ENCODE measurements around the gene MRPS2. TPM values are rescaled to one million over a fixed set of nuclear protein-coding genes. Genes with fewer than 3 reads are reported as not detected.
A peak's percentile ranks its signal among the peaks of the same experiment; 100 is the strongest.
"Not testable (repeated sequence)": the region's sequence is repeated elsewhere in the genome, so short reads cannot be mapped to it uniquely, and the experiment has no call there.

Gene MRPS2
- total RNA-seq: 10 to 100 TPM; 51.5 to 61.7 (median 55.1) TPM

- peak; percentile 88 to 93 for DNase-seq (ENCODE audit: low spot score in 2 of 2)
- TF ChIP-seq CTCF (IDR thresholded peaks at IDR 0.05): peak; percentile 50 to 94
- peak in 1 of 2 donors; percentile 40 for TF ChIP-seq POLR2A (IDR thresholded peaks at IDR 0.05)
- TF ChIP-seq EP300 (IDR thresholded peaks at IDR 0.05): no peak
- TF ChIP-seq POLR2AphosphoS5 (IDR thresholded peaks at IDR 0.05): peak in 1 of 3 donors; percentile 83
- peak within 1 kb of the TSS; percentile 63 for H3K4me3 ChIP-seq
- H3K36me3 ChIP-seq: peaks cover 24% of the 10 kb centered on the region
- no peaks in the 10 kb centered on the region for H3K9me3 ChIP-seq
- H3K4me1 ChIP-seq: peaks cover 32% of the 10 kb centered on the region
- no peaks in the 10 kb centered on the region for H3K27me3 ChIP-seq
- under 1% methylated on average over 29 of the region's 92 CpGs for WGBS
- peak within 1 kb of the TSS; percentile 46 for H3K27ac ChIP-seq
These were observed at the start of gene MRPS2 for GRCh38 chr9:135500525-135501260. Gene MRPS2, plus strand, starts transcription at chr9:135500682. Its CDS starts 29 bp downstream, at chr9:135500711.

- Histone ChIP-seq H3K4me3 (no peak overlapping the region), H3K27ac (no peak overlapping the region), H3K4me1 (no peaks in the 10 kb centered on the region), H3K9me3 (no peaks in the 10 kb centered on the region), H3K27me3 (peaks cover 14% of the 10 kb centered on the region), H3K36me3 (no peaks in the 10 kb centered on the region)
- DNase-seq (ENCODE audit: low spot score in 2 of 2): no peak
- 92% methylated on average over 10 of the region's 10 CpGs for WGBS
- TF ChIP-seq POLR2AphosphoS5 (IDR thresholded peaks at IDR 0.05) (no peak), EP300 (IDR thresholded peaks at IDR 0.05) (no peak), POLR2A (IDR thresholded peaks at IDR 0.05) (no peak), CTCF (IDR thresholded peaks at IDR 0.05) (no peak)
These were observed 49.5 kb upstream of the MRPS2 start for GRCh38 chr9:135450956-135451355.

- not testable (repeated sequence) for H3K36me3 ChIP-seq; H3K4me1 ChIP-seq; H3K27ac ChIP-seq; H3K9me3 ChIP-seq; DNase-seq (ENCODE audit: low spot score in 2 of 2); H3K4me3 ChIP-seq
- peaks cover 19% of the 10 kb centered on the region for H3K27me3 ChIP-seq
- WGBS: 80% methylated on average over 7 of the region's 7 CpGs
These were observed 48.6 kb upstream of the MRPS2 start for GRCh38 chr9:135451909-135452308.

- WGBS: 91% methylated on average over 5 of the region's 5 CpGs
- Histone ChIP-seq H3K4me3 (no peak overlapping the region), H3K36me3 (no peaks in the 10 kb centered on the region), H3K9me3 (no peaks in the 10 kb centered on the region), H3K27ac (no peak overlapping the region), H3K4me1 (no peaks in the 10 kb centered on the region), H3K27me3 (peaks cover 18% of the 10 kb centered on the region)
- DNase-seq (ENCODE audit: low spot score in 2 of 2): no peak
- TF ChIP-seq EP300 (IDR thresholded peaks at IDR 0.05) (no peak), CTCF (IDR thresholded peaks at IDR 0.05) (no peak), POLR2AphosphoS5 (IDR thresholded peaks at IDR 0.05) (no peak), POLR2A (IDR thresholded peaks at IDR 0.05) (no peak)
These were observed 45.7 kb upstream of the MRPS2 start for GRCh38 chr9:135454737-135455136.

- Histone ChIP-seq H3K27ac (no peak overlapping the region), H3K4me1 (no peaks in the 10 kb centered on the region), H3K27me3 (peaks cover 18% of the 10 kb centered on the region), H3K36me3 (no peaks in the 10 kb centered on the region), H3K9me3 (no peaks in the 10 kb centered on the region), H3K4me3 (no peak overlapping the region)
- TF ChIP-seq POLR2A (IDR thresholded peaks at IDR 0.05): no peak
- no peak for TF ChIP-seq EP300 (IDR thresholded peaks at IDR 0.05)
- TF ChIP-seq POLR2AphosphoS5 (IDR thresholded peaks at IDR 0.05): no peak
- TF ChIP-seq CTCF (IDR thresholded peaks at IDR 0.05): no peak
- no peak for DNase-seq (ENCODE audit: low spot score in 2 of 2)
- 85% methylated on average over 23 of the region's 23 CpGs for WGBS
These were observed 45.0 kb upstream of the MRPS2 start for GRCh38 chr9:135455401-135456030.

Data from suprapubic skin (tissue), 4 donors.